NCI-H1417 treated with DMSO at 0.1 percent for 48 hours (cell line): ENCODE measurements around the gene KSR2.

Source experiments
- DNase-seq: peaks from one replicate; lab custom pipeline; 2025; lab: John Stamatoyannopoulos, UW

Gene KSR2

DNA sequence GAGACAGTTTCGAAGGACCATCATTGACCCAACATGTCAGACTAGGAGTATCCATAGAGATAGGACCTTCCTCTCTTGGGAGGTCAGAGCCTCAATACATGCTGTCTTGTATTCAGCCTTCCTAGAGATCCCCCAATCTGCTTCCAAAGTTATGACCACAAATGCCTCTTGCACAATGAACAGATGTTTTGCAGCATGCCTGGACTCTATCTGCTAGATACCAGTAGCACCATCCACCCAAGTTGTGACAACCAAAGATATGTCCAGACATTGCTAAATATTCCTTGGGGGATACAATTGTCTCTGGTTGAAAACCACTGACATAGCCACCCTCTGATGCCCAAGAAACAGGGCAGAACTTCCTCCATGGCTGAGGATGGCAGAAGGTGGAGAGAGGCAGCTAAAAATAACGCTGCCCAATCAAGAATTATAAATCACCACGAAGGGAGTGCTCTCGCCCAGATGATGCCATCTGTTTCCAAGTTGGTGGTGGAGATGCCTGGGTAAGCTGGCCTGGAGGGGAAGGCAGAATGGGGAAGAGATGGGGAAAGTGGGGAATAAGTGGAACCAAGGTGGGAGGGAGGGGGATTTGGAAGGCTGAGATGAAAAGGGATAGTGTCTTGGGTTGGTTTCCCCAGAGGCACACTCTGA, 564.5 kb downstream of the KSR2 start:
- DNase-seq: no peak

- DNase-seq: no peak
Measured at GRCh38 chr12:117403586-117404139, 565.1 kb downstream of the KSR2 start.
